ENCODE data around the gene PILRA.
A peak's percentile ranks its signal among the peaks of the same experiment; 100 is the strongest.
"Not testable (repeated sequence)": the region's sequence is repeated elsewhere in the genome, so short reads cannot be mapped to it uniquely, and the experiment has no call there.

The PILRA gene

DNA sequence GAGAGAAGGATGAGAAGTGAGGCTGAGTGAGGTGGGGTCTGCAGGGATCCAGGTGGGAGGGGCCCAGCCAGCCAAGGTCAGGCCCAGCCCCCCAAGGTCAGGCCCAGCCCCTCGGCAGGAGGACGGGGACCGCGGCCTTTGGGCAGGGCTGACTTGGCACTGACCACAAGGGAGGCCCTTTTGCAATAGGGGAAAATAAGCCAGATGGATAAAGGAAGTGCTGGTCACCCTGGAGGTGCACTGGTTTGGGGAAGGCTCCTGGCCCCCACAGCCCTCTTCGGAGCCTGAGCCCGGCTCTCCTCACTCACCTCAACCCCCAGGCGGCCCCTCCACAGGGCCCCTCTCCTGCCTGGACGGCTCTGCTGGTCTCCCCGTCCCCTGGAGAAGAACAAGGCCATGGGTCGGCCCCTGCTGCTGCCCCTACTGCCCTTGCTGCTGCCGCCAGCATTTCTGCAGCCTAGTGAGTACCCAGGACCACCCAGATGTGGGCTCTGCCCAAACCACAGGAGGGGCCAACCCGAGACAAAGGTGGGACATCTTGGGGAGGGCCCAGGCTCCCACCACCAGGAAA is at the start of gene PILRA:
PILRA (plus strand) TSS at position 227 of the 571 bp plus-strand sequence; CDS start at position 397, 170 bp downstream.
- TF ChIP-seq, protein P1, sequence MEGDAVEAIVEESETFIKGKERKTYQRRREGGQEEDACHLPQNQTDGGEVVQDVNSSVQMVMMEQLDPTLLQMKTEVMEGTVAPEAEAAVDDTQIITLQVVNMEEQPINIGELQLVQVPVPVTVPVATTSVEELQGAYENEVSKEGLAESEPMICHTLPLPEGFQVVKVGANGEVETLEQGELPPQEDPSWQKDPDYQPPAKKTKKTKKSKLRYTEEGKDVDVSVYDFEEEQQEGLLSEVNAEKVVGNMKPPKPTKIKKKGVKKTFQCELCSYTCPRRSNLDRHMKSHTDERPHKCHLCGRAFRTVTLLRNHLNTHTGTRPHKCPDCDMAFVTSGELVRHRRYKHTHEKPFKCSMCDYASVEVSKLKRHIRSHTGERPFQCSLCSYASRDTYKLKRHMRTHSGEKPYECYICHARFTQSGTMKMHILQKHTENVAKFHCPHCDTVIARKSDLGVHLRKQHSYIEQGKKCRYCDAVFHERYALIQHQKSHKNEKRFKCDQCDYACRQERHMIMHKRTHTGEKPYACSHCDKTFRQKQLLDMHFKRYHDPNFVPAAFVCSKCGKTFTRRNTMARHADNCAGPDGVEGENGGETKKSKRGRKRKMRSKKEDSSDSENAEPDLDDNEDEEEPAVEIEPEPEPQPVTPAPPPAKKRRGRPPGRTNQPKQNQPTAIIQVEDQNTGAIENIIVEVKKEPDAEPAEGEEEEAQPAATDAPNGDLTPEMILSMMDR (IDR thresholded peaks at IDR 0.05; ENCODE audit: low read depth, low read length), result no peak
- in situ Hi-C loops (cut with HindIII; ENCODE audit: low sequenced_read_pairs), result no loop called here
- DNase-seq (ENCODE audit: low read depth, low spot score), result no peak
- no peak within 1 kb of the TSS for H3K4me3 ChIP-seq (ENCODE audit: low read depth, low read length)

DNA sequence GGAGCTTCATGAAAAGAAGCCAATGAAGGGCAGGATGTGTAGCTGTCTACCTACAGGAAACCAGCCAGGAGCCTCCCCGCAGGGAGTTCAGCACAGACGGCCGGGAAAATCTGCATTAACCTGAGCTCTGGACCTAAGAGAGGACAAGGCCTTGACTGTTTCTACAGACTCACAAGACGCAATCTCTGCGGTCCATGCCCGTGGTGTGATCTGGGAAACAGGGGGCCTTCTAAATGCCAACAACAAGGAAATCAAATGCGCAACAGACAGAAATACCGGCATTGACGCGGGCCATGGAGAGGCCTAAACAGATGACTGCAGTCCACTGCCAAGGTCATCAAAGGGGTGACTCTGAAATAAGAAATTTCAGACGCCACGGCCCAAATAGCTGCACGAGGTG is 49.1 kb upstream of the PILRA start:
- in situ Hi-C loops (cut with HindIII; ENCODE audit: low sequenced_read_pairs); DNase-seq (ENCODE audit: low read depth, low spot score); H3K4me3 ChIP-seq (ENCODE audit: low read depth, low read length): not testable (repeated sequence)

DNA sequence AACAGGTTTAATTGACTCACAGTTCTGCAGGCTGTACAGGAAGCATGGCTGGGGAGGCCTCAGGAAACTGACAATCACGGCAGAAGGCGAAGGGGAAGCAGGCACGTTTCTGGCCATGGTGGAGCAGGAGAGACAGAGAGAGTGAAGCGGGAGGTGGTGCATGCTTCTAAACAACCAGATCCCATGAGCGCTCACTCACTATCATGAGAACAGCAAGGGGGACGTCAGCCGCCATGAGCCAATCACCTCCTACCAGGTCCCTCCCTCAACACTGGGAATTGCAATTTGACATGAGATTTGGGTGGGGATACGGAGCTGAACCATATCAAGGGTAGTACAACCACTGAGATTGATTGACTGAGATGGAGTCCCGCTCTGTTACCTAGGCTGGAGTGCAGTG is 47.6 kb upstream of the PILRA start:
- in situ Hi-C loops (cut with HindIII; ENCODE audit: low sequenced_read_pairs); DNase-seq (ENCODE audit: low read depth, low spot score); H3K4me3 ChIP-seq (ENCODE audit: low read depth, low read length): not testable (repeated sequence)

DNA sequence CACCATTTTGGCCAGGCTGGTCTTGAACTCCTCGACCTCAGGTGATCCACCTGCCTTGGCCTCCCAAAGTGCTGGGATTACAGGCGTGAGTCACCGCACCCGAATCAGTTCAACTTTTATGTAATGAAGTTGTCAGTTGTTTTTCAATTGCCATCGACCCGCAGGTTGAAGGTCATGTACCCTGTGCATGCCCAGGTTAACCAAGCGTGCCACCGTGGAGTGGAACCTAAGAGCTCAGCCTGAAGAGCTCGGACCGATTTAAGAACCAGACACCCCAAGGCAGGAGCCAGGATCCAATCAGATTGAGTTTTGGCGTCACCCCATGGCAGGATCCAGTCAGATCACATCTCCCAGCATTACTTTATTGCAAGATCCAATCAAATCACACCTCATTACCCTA is 46.4 kb upstream of the PILRA start:
- H3K4me3 ChIP-seq (ENCODE audit: low read depth, low read length); in situ Hi-C loops (cut with HindIII; ENCODE audit: low sequenced_read_pairs); DNase-seq (ENCODE audit: low read depth, low spot score): not testable (repeated sequence)

DNA sequence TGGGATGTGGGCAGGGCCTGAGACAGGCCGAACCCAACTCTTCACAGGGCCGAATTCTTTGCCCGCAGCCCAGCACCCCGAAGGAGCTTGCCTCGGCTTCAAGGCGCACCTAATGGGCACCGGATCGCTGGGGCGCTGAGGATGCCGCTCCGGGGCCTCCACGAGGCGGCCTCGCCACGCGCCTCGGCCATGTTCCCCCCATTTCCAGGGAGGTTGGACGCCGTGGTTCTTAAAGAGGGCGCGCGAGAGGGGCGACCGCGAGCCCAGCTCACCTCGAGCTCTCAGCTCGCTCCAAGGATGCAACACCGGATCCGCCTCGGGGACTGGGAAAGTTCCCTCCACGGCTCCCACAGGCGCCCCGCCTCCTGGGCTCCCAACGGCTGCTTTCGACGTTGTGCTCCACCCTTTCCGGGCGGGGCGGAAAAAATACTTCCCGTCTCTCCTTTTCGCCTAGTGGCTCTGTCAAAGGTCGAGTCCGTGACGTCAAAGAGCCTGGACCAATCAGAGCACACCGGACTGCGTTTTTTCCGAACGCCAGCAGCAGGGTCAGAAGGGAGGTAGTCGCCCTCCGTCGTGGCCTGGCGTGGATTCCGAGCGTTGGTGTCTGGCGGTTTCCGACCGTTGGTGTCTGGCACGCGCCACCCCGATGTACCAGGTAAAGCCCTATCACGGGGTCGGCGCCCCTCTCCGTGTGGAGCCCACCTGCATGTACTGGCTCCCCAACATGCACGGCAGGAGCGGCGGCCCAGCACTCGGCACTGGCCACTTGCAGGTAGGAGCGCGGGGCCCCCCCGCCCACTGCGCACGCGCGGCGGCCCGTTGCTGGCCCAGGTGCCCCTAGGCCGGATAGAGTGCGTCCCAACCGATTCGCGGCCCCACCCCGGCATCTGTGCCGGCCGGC is 37.5 kb upstream of the PILRA start:
- H3K4me3 ChIP-seq (ENCODE audit: low read depth, low read length), result peak overlapping the region; percentile 61
- in situ Hi-C loops (cut with HindIII; ENCODE audit: low sequenced_read_pairs), result not testable (repeated sequence)
- DNase-seq (ENCODE audit: low read depth, low spot score), result peak; percentile 90

DNA sequence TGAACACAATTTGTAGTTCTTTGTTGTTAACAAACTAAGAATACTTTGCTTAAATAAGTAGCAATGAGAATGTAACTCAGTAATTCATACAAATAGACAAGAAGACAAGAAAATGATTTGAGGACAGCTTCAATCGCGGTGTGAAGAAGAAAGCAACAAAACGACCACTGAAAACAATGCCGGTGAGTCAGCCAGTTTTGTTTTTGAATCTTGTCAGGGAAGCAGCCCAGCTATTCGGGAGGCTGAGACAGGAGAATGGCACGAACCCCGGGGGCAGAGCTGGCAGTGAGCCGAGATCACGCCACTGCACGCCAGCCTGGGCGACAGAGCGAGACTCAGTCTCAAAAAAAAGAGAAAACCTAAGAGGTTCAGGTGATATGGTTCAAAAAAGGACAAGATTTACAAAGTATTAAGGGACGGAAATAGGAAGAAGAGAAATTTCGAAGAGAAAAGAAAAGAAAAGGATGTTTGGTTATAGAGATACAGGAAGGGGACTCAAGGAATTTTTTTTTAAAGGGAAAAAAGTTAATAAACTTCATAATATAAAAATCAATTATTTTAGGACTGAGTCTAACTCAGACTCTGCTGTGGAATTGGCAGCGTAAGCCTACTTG is 35.1 kb upstream of the PILRA start:
- in situ Hi-C loops (cut with HindIII; ENCODE audit: low sequenced_read_pairs); H3K4me3 ChIP-seq (ENCODE audit: low read depth, low read length): not testable (repeated sequence)
- DNase-seq (ENCODE audit: low read depth, low spot score), result peak; percentile 30

DNA sequence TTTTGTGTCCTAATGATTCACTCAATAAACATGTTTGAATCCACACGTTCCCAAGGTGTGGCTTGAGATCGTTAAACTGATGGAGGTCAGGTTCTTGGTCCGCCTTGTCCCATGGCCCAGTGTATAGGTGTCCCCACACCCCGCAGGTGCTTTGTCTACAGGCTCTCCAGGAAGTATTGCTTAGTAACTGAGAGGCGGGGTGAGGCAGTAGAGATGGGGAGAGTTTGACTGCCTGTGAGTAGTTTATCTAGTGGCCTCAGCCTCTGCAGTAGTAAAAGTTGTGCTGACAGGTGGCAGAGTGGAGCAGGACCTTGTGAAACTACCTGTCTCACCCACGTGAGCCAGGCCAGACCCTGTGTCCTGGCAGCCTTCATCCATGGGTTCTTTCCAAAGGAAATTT is 32.0 kb upstream of the PILRA start:
- in situ Hi-C loops (cut with HindIII; ENCODE audit: low sequenced_read_pairs); DNase-seq (ENCODE audit: low read depth, low spot score); H3K4me3 ChIP-seq (ENCODE audit: low read depth, low read length): not testable (repeated sequence)

DNA sequence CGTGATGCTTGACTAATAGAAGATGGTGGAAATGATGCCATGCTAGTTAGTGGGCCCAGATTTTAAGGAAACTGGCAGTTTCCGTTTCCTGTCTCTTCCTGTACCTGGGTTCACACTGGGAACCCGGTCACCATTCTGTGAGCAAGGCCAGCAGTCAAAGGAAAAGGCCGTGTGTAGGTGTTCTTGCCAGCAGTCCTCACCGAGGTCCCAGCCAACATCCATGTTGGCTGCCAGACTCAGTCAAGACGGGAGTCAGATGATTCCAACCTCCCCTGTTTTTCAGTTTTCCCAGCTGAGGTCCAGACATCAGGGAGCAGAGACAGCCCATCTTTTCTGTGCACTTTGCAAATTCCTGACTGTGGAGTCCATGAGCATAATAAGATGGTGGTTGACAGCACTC is 30.5 kb upstream of the PILRA start:
- TF ChIP-seq, protein P1 (IDR thresholded peaks at IDR 0.05; ENCODE audit: low read depth, low read length), result no peak
- in situ Hi-C loops (cut with HindIII; ENCODE audit: low sequenced_read_pairs), result no loop called here
- no peak overlapping the region for H3K4me3 ChIP-seq (ENCODE audit: low read depth, low read length)
- DNase-seq (ENCODE audit: low read depth, low spot score), result no peak

DNA sequence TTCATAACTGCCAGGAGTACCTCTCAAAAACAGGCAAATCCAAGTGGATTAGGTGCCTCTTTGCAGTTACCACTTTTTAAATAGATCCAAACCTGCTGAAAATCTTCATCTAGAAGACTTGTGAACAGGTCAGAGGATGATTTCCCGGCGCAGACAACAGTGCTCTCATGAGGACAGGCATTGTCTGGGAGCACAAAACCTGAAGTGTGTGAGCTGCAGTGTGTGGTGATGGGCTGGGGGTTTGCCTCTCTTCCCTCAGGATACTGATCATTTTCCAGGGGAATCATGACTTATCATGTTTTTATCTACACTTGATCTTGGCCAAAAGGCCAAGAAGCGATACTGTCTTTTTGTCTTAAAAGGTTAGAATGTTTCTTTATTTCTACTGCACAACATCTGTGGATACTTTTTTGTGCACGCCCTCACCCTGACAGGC is 29.1 kb upstream of the PILRA start:
- DNase-seq (ENCODE audit: low read depth, low spot score); in situ Hi-C loops (cut with HindIII; ENCODE audit: low sequenced_read_pairs); H3K4me3 ChIP-seq (ENCODE audit: low read depth, low read length): not testable (repeated sequence)
- TF ChIP-seq, protein P1 (IDR thresholded peaks at IDR 0.05; ENCODE audit: low read depth, low read length), result peak; percentile 26
